ENCODE measurements around the gene GDAP2.
"Not testable (repeated sequence)": the region's sequence is repeated elsewhere in the genome, so short reads cannot be mapped to it uniquely, and the experiment has no call there.

The GDAP2 gene

GRCh38 chr1:117929343-117930172, at the start of gene GDAP2, which contains the start of gene WDR3:
GDAP2 (minus strand) TSS chr1:117929621; CDS start chr1:117920357, 9,264 bp downstream.
WDR3 (plus strand) TSS chr1:117929739; CDS start chr1:117933320, 3,581 bp downstream.
- FAIRE-seq, result peak; percentile 58
- DNase-seq (ENCODE audit: low spot score), result peak; percentile 97

GRCh38 chr1:117976381-117976780, 47.0 kb upstream of the GDAP2 start:
- DNase-seq (ENCODE audit: low spot score), result no peak
- no peak for FAIRE-seq

GRCh38 chr1:117971777-117972176, 42.4 kb upstream of the GDAP2 start:
- no peak for FAIRE-seq
- no peak for DNase-seq (ENCODE audit: low spot score)

GRCh38 chr1:117970252-117970651, 40.8 kb upstream of the GDAP2 start:
- FAIRE-seq (no peak), DNase-seq (ENCODE audit: low spot score) (no peak)

GRCh38 chr1:117967881-117968280, 38.5 kb upstream of the GDAP2 start:
- DNase-seq (ENCODE audit: low spot score), result no peak
- no peak for FAIRE-seq

GRCh38 chr1:117967477-117967876, 38.1 kb upstream of the GDAP2 start:
- FAIRE-seq (no peak), DNase-seq (ENCODE audit: low spot score) (peak; percentile 19)

GRCh38 chr1:117964290-117965038, 35.0 kb upstream of the GDAP2 start:
- DNase-seq (ENCODE audit: low spot score), result no peak
- FAIRE-seq, result no peak

GRCh38 chr1:117959364-117959763, 29.9 kb upstream of the GDAP2 start:
- DNase-seq (ENCODE audit: low spot score) (no peak), FAIRE-seq (no peak)

- no peak for FAIRE-seq
- DNase-seq (ENCODE audit: low spot score), result no peak
Measured at GRCh38 chr1:117952386-117952785, 23.0 kb upstream of the GDAP2 start.

GRCh38 chr1:117942293-117942692, 12.9 kb upstream of the GDAP2 start:
- no peak for FAIRE-seq
- no peak for DNase-seq (ENCODE audit: low spot score)

- no peak for FAIRE-seq
Measured at GRCh38 chr1:117933769-117934168, 4.3 kb upstream of the GDAP2 start.

GRCh38 chr1:117932576-117932975, 3.2 kb upstream of the GDAP2 start:
- FAIRE-seq (no peak), DNase-seq (ENCODE audit: low spot score) (no peak)

More at GRCh38 chr1:117933769-117934168, 4.3 kb upstream of the GDAP2 start:
- no peak for DNase-seq (ENCODE audit: low spot score)

GRCh38 chr1:117930484-117930883, 1.1 kb upstream of the GDAP2 start:
- FAIRE-seq, result no peak
- no peak for DNase-seq (ENCODE audit: low spot score)

- no peak for FAIRE-seq
- DNase-seq (ENCODE audit: low spot score), result no peak
Measured at GRCh38 chr1:117930173-117930447, 689 bp upstream of the GDAP2 start.

GRCh38 chr1:117928881-117929342, 509 bp downstream of the GDAP2 start:
- FAIRE-seq (no peak), DNase-seq (ENCODE audit: low spot score) (peak; percentile 63)

- FAIRE-seq (no peak), DNase-seq (ENCODE audit: low spot score) (no peak)
Measured at GRCh38 chr1:117925981-117926380, 3.4 kb downstream of the GDAP2 start.

GRCh38 chr1:117922717-117923116, 6.7 kb downstream of the GDAP2 start:
- DNase-seq (ENCODE audit: low spot score); FAIRE-seq: not testable (repeated sequence)

- DNase-seq (ENCODE audit: low spot score), result no peak
- FAIRE-seq, result no peak
Measured at GRCh38 chr1:117921991-117922390, 7.4 kb downstream of the GDAP2 start.

GRCh38 chr1:117919376-117919775, 10.0 kb downstream of the GDAP2 start:
- no peak for DNase-seq (ENCODE audit: low spot score)
- no peak for FAIRE-seq

GRCh38 chr1:117911051-117911450, 18.4 kb downstream of the GDAP2 start:
- no peak for FAIRE-seq
- DNase-seq (ENCODE audit: low spot score), result no peak

GRCh38 chr1:117905019-117905418, 24.4 kb downstream of the GDAP2 start:
- FAIRE-seq (no peak), DNase-seq (ENCODE audit: low spot score) (no peak)

GRCh38 chr1:117904485-117904884, 24.9 kb downstream of the GDAP2 start:
- no peak for FAIRE-seq

More at GRCh38 chr1:117904485-117904884, 24.9 kb downstream of the GDAP2 start:
- no peak for DNase-seq (ENCODE audit: low spot score)

All from urothelium cell line (cell line).